Measurements from ENCODE around the gene MREG.
"Not testable (repeated sequence)": the region's sequence is repeated elsewhere in the genome, so short reads cannot be mapped to it uniquely, and the experiment has no call there.

Gene MREG

GRCh38 chr2:215984661-215985060 is 28.7 kb downstream of the MREG start:
- no peak for DNase-seq

GRCh38 chr2:215983581-215984351 is 29.6 kb downstream of the MREG start:
- DNase-seq: no peak

- no peak for DNase-seq
Measured at GRCh38 chr2:215982465-215982875, 30.9 kb downstream of the MREG start.

GRCh38 chr2:215981115-215981514 is 32.2 kb downstream of the MREG start:
- no peak for DNase-seq

GRCh38 chr2:215979620-215980019 is 33.7 kb downstream of the MREG start:
- DNase-seq: no peak

- DNase-seq: no peak
Measured at GRCh38 chr2:215974700-215975429, 38.5 kb downstream of the MREG start.

- no peak for DNase-seq
Measured at GRCh38 chr2:215973954-215974699, 39.2 kb downstream of the MREG start.

- no peak for DNase-seq
Measured at GRCh38 chr2:215973145-215973792, 40.1 kb downstream of the MREG start.

GRCh38 chr2:215971671-215972070 is 41.7 kb downstream of the MREG start:
- no peak for DNase-seq

- DNase-seq: not testable (repeated sequence)
Measured at GRCh38 chr2:215970894-215971293, 42.5 kb downstream of the MREG start.

- no peak for DNase-seq
Measured at GRCh38 chr2:215970425-215970824, 42.9 kb downstream of the MREG start.

- DNase-seq: no peak
Measured at GRCh38 chr2:215969131-215969841, 44.1 kb downstream of the MREG start.

GRCh38 chr2:215968499-215968898 is 44.9 kb downstream of the MREG start:
- DNase-seq: no peak

GRCh38 chr2:215967590-215968378 is 45.6 kb downstream of the MREG start:
- DNase-seq: no peak

GRCh38 chr2:215966951-215967350 is 46.4 kb downstream of the MREG start:
- no peak for DNase-seq

- DNase-seq: no peak
Measured at GRCh38 chr2:215966274-215966673, 47.1 kb downstream of the MREG start.

- no peak for DNase-seq
Measured at GRCh38 chr2:215965532-215966165, 47.7 kb downstream of the MREG start.

- DNase-seq: no peak
Measured at GRCh38 chr2:215961981-215962380, 51.4 kb downstream of the MREG start.

GRCh38 chr2:215958257-215958656 is 55.1 kb downstream of the MREG start:
- DNase-seq: no peak

GRCh38 chr2:215957354-215958122 is 55.8 kb downstream of the MREG start:
- DNase-seq: not testable (repeated sequence)

All from activated CD8-positive, alpha-beta memory T cell treated with anti-CD3 and anti-CD28 coated beads for 24 hours (primary cell).